CD14-positive monocyte (primary cell): Measurements from ENCODE around the gene FRMD4A. TPM values are rescaled to one million over a fixed set of nuclear protein-coding genes. Genes with fewer than 3 reads are reported as not detected.

ENCODE experiments used
- DNase-seq, 3 donors: peaks; one replicate each; pipeline ENCODE4 v3.0.0-alpha.2; 2011 to 2022
- H2AFZ ChIP-seq: 2 replicates; pipeline ENCODE4 v1.6.0; 2012; ENCODE audit warnings: mild to moderate bottlenecking, low read depth, low read length, inconsistent platforms; ENCODE audit not compliant: insufficient read depth, poor library complexity, severe bottlenecking
- H3K27ac ChIP-seq, 2 donors: 1 replicate in 1 of 2; 2 replicates in 1 of 2; pipeline ENCODE4 v1.5.1; 2012 to 2013; ENCODE audit warnings: low read length in 2 of 2, control low read depth in 1 of 2, inconsistent platforms in 1 of 2, low read depth in 1 of 2, mild to moderate bottlenecking in 1 of 2
- H3K27me3 ChIP-seq, 2 donors: one replicate each; pipeline versions ENCODE4 v1.6.0 to v1.6.1; 2011 to 2013; ENCODE audit warnings: low read length in 2 of 2; ENCODE audit not compliant: control insufficient read depth in 2 of 2, insufficient read depth in 2 of 2
- H3K36me3 ChIP-seq, 2 donors: replicated peaks in 1 of 2; 1 replicate in 1 of 2; 2 replicates in 1 of 2; pipeline versions ENCODE4 v1.5.1 to v1.6.1; 2012 to 2013; ENCODE audit warnings: low read length in 2 of 2, control low read depth in 1 of 2, inconsistent platforms in 1 of 2, mild to moderate bottlenecking in 1 of 2; ENCODE audit not compliant: insufficient read depth in 2 of 2, control insufficient read depth in 1 of 2
- H3K4me1 ChIP-seq, 2 donors: 1 replicate in 1 of 2; 2 replicates in 1 of 2; pipeline versions ENCODE4 v1.5.1 to v1.6.1; 2012 to 2013; ENCODE audit warnings: low read length in 2 of 2, control low read depth in 1 of 2, inconsistent platforms in 1 of 2, mild to moderate bottlenecking in 1 of 2, moderate library complexity in 1 of 2; ENCODE audit not compliant: insufficient read depth in 2 of 2, control insufficient read depth in 1 of 2
- H3K4me2 ChIP-seq: replicated peaks from 2 replicates; pipeline ENCODE3; 2012; ENCODE audit warnings: low read length, moderate library complexity, mild to moderate bottlenecking; ENCODE audit not compliant: poor library complexity, severe bottlenecking; ENCODE audit errors: extremely low read depth
- H3K4me3 ChIP-seq, 3 experiments: fragments of 200-600 bp in 1 of 3; sonication (generic) in 1 of 3; replicated peaks in 1 of 3; 1 replicate in 2 of 3; 2 replicates in 1 of 3; pipeline ENCODE4 v1.5.1; 2011 to 2013; ENCODE audit warnings: low read length in 3 of 3, mild to moderate bottlenecking in 3 of 3, control low read depth in 2 of 3, low read depth in 2 of 3, inconsistent platforms in 1 of 3, moderate library complexity in 1 of 3
- H3K79me2 ChIP-seq: 2 replicates; pipeline ENCODE4 v1.6.0; 2012; ENCODE audit warnings: mild to moderate bottlenecking, control low read depth, inconsistent platforms, low read length, moderate library complexity; ENCODE audit not compliant: insufficient read depth
- H3K9ac ChIP-seq: 2 replicates; pipeline ENCODE4 v1.6.0; 2017; ENCODE audit warnings: low read length, mild to moderate bottlenecking; ENCODE audit not compliant: insufficient read depth, poor library complexity, severe bottlenecking
- H3K9me3 ChIP-seq, 2 donors: replicated peaks in 1 of 2; 1 replicate in 1 of 2; 2 replicates in 1 of 2; pipeline versions ENCODE4 v1.5.1 to v1.6.1; 2012 to 2013; ENCODE audit warnings: low read length in 2 of 2, control low read depth in 1 of 2; ENCODE audit not compliant: control insufficient read depth in 1 of 2, insufficient read depth in 1 of 2
- H4K20me1 ChIP-seq: 2 replicates; pipeline ENCODE4 v1.6.0; 2012; ENCODE audit warnings: mild to moderate bottlenecking, low read length, control low read depth, moderate library complexity; ENCODE audit not compliant: insufficient read depth
- H3K27ac Mint-ChIP-seq, 7 donors: one replicate each; pipeline ENCODE4 v1.8.0; 2020; ENCODE audit warnings: mild to moderate bottlenecking in 7 of 7, mixed read lengths in 7 of 7, moderate library complexity in 6 of 7, inconsistent platforms in 2 of 7
- H3K27me3 Mint-ChIP-seq, 3 donors: one replicate each; pipeline ENCODE4 v1.8.0; 2021 to 2022; ENCODE audit warnings: low read depth in 3 of 3, mild to moderate bottlenecking in 3 of 3, mixed read lengths in 3 of 3, moderate library complexity in 3 of 3, inconsistent platforms in 1 of 3
- H3K36me3 Mint-ChIP-seq, 2 donors: one replicate each; pipeline ENCODE4 v1.8.0; 2020; ENCODE audit warnings: mixed read lengths in 2 of 2, inconsistent platforms in 1 of 2, mild to moderate bottlenecking in 1 of 2
- H3K4me1 Mint-ChIP-seq: one replicate; pipeline ENCODE4 v1.8.0; 2020; ENCODE audit warnings: mild to moderate bottlenecking, mixed read lengths
- H3K4me3 Mint-ChIP-seq, 2 donors: one replicate each; pipeline ENCODE4 v1.8.0; 2020; ENCODE audit warnings: mild to moderate bottlenecking in 2 of 2, mixed read lengths in 2 of 2, moderate library complexity in 1 of 2
- H3K9me3 Mint-ChIP-seq, 7 donors: one replicate each; pipeline ENCODE4 v1.8.0; 2020 to 2022; ENCODE audit warnings: mixed read lengths in 7 of 7, mild to moderate bottlenecking in 6 of 7, moderate library complexity in 6 of 7, inconsistent platforms in 2 of 7
- WGBS: methylation state at CpG from one replicate; pipeline ENCODE4 v1.1.5; 2013; ENCODE audit warnings: missing lambda C conversion rate; ENCODE audit not compliant: insufficient coverage; 5-methylcytosine and 5-hydroxymethylcytosine counted together
- intact Hi-C, 2 donors: fragments of 100-400 bp; cut with micrococcal nuclease; formaldehyde crosslinking; loops; one replicate each; pipeline versions ENCODE4 v1.15.0 to v1.15.1; 2023
- polyA plus RNA-seq, 3 donors: library from polyadenylated mRNA; depleted of rRNA in 1 of 3; unstranded in 2 of 3; stranded (reverse) in 1 of 3; fragments of 300-500 nt in 2 of 3; fragments of >200 nt in 1 of 3; fragmentation: Illumina TruSeq in 2 of 3; gene quantifications; 1 replicate in 2 of 3; 2 replicates in 1 of 3; pipeline ENCODE4 v1.2.3, GENCODE V29; 2012 to 2021
- TF ChIP-seq, protein P1 (sequence below): fragments of 200-600 bp; IDR thresholded peaks from one replicate; pipeline ENCODE4 v1.8.0; 2022; ENCODE audit warnings: antibody characterized with exemption, mild to moderate bottlenecking

FRMD4A gene
- polyA plus RNA-seq, 3 donors: 0.12 TPM; not detected in 2

- no CpG with 5 or more reads among the region's 2 CpGs for whole genome bisulfite sequencing
- TF ChIP-seq, protein P1, sequence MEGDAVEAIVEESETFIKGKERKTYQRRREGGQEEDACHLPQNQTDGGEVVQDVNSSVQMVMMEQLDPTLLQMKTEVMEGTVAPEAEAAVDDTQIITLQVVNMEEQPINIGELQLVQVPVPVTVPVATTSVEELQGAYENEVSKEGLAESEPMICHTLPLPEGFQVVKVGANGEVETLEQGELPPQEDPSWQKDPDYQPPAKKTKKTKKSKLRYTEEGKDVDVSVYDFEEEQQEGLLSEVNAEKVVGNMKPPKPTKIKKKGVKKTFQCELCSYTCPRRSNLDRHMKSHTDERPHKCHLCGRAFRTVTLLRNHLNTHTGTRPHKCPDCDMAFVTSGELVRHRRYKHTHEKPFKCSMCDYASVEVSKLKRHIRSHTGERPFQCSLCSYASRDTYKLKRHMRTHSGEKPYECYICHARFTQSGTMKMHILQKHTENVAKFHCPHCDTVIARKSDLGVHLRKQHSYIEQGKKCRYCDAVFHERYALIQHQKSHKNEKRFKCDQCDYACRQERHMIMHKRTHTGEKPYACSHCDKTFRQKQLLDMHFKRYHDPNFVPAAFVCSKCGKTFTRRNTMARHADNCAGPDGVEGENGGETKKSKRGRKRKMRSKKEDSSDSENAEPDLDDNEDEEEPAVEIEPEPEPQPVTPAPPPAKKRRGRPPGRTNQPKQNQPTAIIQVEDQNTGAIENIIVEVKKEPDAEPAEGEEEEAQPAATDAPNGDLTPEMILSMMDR: no peak
- no peaks in the 10 kb centered on the region for H3K4me1 ChIP-seq
Observed at GRCh38 chr10:14254368-14254767, 76.4 kb downstream of the FRMD4A start.

GRCh38 chr10:14253711-14254110 is 77.0 kb downstream of the FRMD4A start:
- no peak overlapping the region for H3K4me3 Mint-ChIP-seq
- DNase-seq: no peak

More at GRCh38 chr10:14254368-14254767, 76.4 kb downstream of the FRMD4A start:
- no peaks in the 10 kb centered on the region for H4K20me1 ChIP-seq
- H2AFZ ChIP-seq: no peak overlapping the region
- peaks cover 0 to 2% of the 10 kb centered on the region in 2 donors for H3K9me3 ChIP-seq
- H3K9ac ChIP-seq: no peak overlapping the region
- H3K36me3 ChIP-seq: no peaks in the 10 kb centered on the region
- Mint-ChIP-seq H3K27ac (no peak overlapping the region), H3K27me3 (peaks cover 0 to 6% (median 4%) of the 10 kb centered on the region in 3 donors), H3K4me3 (no peak overlapping the region), H3K9me3 (peaks cover 0 to 7% (median 0%) of the 10 kb centered on the region in 7 donors), H3K4me1 (no peaks in the 10 kb centered on the region), H3K36me3 (no peaks in the 10 kb centered on the region)
- H3K4me3 ChIP-seq: no peak overlapping the region
- no peaks in the 10 kb centered on the region for H3K79me2 ChIP-seq
- no peak overlapping the region for H3K27ac ChIP-seq
- DNase-seq: no peak
- intact Hi-C loops: no loop called here
- H3K4me2 ChIP-seq: no peak overlapping the region
- H3K27me3 ChIP-seq: peaks cover 0 to 2% of the 10 kb centered on the region in 2 donors

More at GRCh38 chr10:14253711-14254110, 77.0 kb downstream of the FRMD4A start:
- no peaks in the 10 kb centered on the region for H3K36me3 Mint-ChIP-seq
- no peaks in the 10 kb centered on the region for H3K4me1 Mint-ChIP-seq
- Histone ChIP-seq H4K20me1 (no peaks in the 10 kb centered on the region), H3K36me3 (no peaks in the 10 kb centered on the region), H3K27ac (no peak overlapping the region), H3K9me3 (peaks cover 0 to 2% of the 10 kb centered on the region in 2 donors), H2AFZ (no peak overlapping the region), H3K9ac (no peak overlapping the region), H3K4me2 (no peak overlapping the region), H3K79me2 (no peaks in the 10 kb centered on the region), H3K4me3 (no peak overlapping the region), H3K4me1 (no peaks in the 10 kb centered on the region), H3K27me3 (peaks cover 0 to 2% of the 10 kb centered on the region in 2 donors)
- H3K27ac Mint-ChIP-seq: no peak overlapping the region
- intact Hi-C loops: no loop called here
- H3K9me3 Mint-ChIP-seq: peaks cover 0 to 7% (median 0%) of the 10 kb centered on the region in 7 donors
- WGBS: 100% methylated on average over 1 of the region's 5 CpGs
- TF ChIP-seq, protein P1: no peak
- H3K27me3 Mint-ChIP-seq: peaks cover 0 to 8% (median 4%) of the 10 kb centered on the region in 3 donors
